Measurements from ENCODE around the gene ASPG. TPM values are rescaled to one million over a fixed set of nuclear protein-coding genes. Genes with fewer than 3 reads are reported as not detected.

ASPG gene
- total RNA-seq, 2 experiments from 2014 or later = not detected

DNA sequence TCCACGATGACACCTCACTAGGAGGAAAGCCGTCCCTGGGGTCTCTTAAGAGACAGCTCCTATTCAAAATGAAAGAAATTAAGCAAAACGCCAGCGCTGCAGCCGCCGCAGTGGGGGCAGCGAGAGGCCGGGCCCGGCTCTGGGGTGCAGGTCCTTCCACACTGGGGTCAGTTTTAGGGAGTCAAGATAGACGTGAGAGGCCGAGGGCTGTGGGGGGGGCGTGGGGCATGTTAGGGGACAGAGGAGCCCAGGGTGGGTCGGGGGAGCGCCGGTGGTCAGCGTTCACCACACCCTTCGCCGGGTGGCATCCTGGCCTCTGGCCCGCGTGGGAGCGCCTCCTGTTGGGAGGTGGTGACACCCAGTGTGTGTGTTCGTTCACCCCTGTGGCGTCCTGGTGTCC, 78.5 kb downstream of the ASPG start:
- no peaks in the 10 kb centered on the region for H3K36me3 Mint-ChIP-seq (ENCODE audit: low read depth)
- H3K27me3 Mint-ChIP-seq (ENCODE audit: low read depth) = no peaks in the 10 kb centered on the region
- H3K9me3 Mint-ChIP-seq = no peaks in the 10 kb centered on the region
- no peak for DNase-seq
- no peaks in the 10 kb centered on the region for H3K4me1 Mint-ChIP-seq (ENCODE audit: low read depth)
- intact Hi-C loops (cut with micrococcal nuclease) = no loop called here
- no peak overlapping the region for H3K27ac Mint-ChIP-seq
- CTCF ChIA-PET = no interaction called here
- H3K4me3 Mint-ChIP-seq = no peak overlapping the region

DNA sequence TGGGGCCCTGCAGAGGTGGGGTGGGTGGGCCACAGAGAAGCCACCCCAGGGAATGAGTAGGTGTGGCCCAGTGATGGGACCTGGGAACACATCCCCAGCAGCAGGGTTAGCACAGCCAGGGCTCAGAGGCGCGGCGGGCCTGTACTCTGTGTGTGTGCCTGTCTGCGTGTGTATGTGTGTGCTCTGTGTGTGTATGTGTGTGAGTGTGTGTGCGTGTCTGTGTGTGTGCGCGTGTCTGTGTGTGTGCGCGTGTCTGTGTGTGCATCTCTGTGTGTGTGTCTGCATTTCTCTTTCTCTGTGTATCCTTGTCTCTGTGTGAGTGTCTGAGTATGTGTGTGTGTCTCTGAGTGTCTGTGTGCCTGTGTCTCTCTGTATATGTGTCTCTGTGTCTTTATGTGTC, 79.0 kb downstream of the ASPG start:
- CTCF ChIA-PET = no interaction called here
- intact Hi-C loops (cut with micrococcal nuclease) = no loop called here
- Mint-ChIP-seq H3K27ac (no peak overlapping the region), H3K36me3 (ENCODE audit: low read depth) (no peaks in the 10 kb centered on the region), H3K9me3 (no peaks in the 10 kb centered on the region), H3K4me1 (ENCODE audit: low read depth) (no peaks in the 10 kb centered on the region), H3K4me3 (no peak overlapping the region), H3K27me3 (ENCODE audit: low read depth) (no peaks in the 10 kb centered on the region)
- DNase-seq = no peak

Small RNA genes within 50 kb of the gene (microRNA-seq; reads per million reads assigned to microRNA genes)
- gene MIR203A (ENCODE audit: borderline microRNAs expressed, borderline replicate concordance) = not detected
- not detected for gene MIR203B (ENCODE audit: borderline microRNAs expressed, borderline replicate concordance)

Other genes starting within 250 kb of the ASPG start
- gene PPP1R13B, start 238.1 kb upstream of the ASPG start, total RNA-seq = 1 to 10 TPM; 8.0 to 8.6 TPM
- gene TDRD9, start 157.2 kb upstream of the ASPG start, total RNA-seq = under 1 TPM in 1 of 2 experiments, not detected in 1; 0.10 TPM
- gene RD3L, start 143.2 kb upstream of the ASPG start, total RNA-seq = not detected
- under 1 TPM; 0.07 TPM for gene KIF26A, start 52.9 kb downstream of the ASPG start, total RNA-seq

Data from activated naive CD4-positive, alpha-beta T cell treated with anti-CD3 and anti-CD28 coated beads for 36 hours (primary cell).